ENCODE measurements around the gene RAET1L.
"Not testable (repeated sequence)": the region's sequence is repeated elsewhere in the genome, so short reads cannot be mapped to it uniquely, and the experiment has no call there.

- not testable (repeated sequence) for TF ChIP-seq CTCF (IDR thresholded peaks at IDR 0.05); JUN (CRISPR knock-in tag; IDR thresholded peaks at IDR 0.05)
Measured at GRCh38 chr6:150003599-150003998, 21.7 kb downstream of the RAET1L start.

All from WTC11 (cell line).